Measurements from ENCODE around the gene KATNIP. TPM values are rescaled to one million over a fixed set of nuclear protein-coding genes. Genes with fewer than 3 reads are reported as not detected.

Gene KATNIP
- total and polyA plus RNA-seq, 9 of the 15 experiments (the other 6 are each of a cell fraction or from before 2014, with no cell fraction given): 1.7 to 13.2 (median 8.0) TPM

GRCh38 chr16:27534256-27534655, 15.7 kb upstream of the KATNIP start:
- ATAC-seq (no peak), FAIRE-seq (no peak), DNase-seq (ENCODE audit: extremely low read depth in 1 of 4, low spot score in 3 of 4) (no peak)
- Histone ChIP-seq H3K27ac (ENCODE audit: extremely low read depth, low read depth, low read length) (no peak overlapping the region), H3K27me3 (ENCODE audit: control insufficient read depth in 2 of 2, insufficient read depth in 2 of 2, low read length in 2 of 2) (no peaks in the 10 kb centered on the region; a peak in 1 of 5 replicates), H3K4me3 (no peak overlapping the region), H4K20me1 (replicated peaks; ENCODE audit: control insufficient read depth, insufficient read depth, low read length) (0 out of 2 replicates have a peak, but pooled peaks cover 2% of the 10 kb centered on the region), H3K9ac (ENCODE audit: insufficient read depth in 1 of 2, low read depth in 2 of 2, low read length in 2 of 2) (no peak overlapping the region), H3K4me1 (replicated peaks in 1 of 2; ENCODE audit: control insufficient read depth in 2 of 2, insufficient read depth in 2 of 2, low read length in 2 of 2) (peaks cover 4 to 9% of the 10 kb centered on the region in 2 experiments; a peak in 3 of 5 replicates), H3K9me3 (replicated peaks; ENCODE audit: control insufficient read depth, insufficient read depth, low read depth, low read length) (no peaks in the 10 kb centered on the region), H3K4me2 (ENCODE audit: insufficient read depth, low read length) (no peak overlapping the region), H3K9me1 (ENCODE audit: control insufficient read depth, insufficient read depth, low read length) (no peaks in the 10 kb centered on the region), H3K36me3 (ENCODE audit: control insufficient read depth, insufficient read depth, low read length) (peaks cover 82% of the 10 kb centered on the region), H3K79me2 (ENCODE audit: control insufficient read depth, insufficient read depth, low read length) (no peaks in the 10 kb centered on the region), H2AFZ (ENCODE audit: low read depth, low read length) (no peak overlapping the region)
- WGBS (ENCODE audit: insufficient coverage, low coverage, missing lambda C conversion rate): 89% methylated on average over 4 of the region's 4 CpGs
- in situ Hi-C loops (cut with MboI): no loop called here
- ChIA-PET POLR2A (interaction anchor here (0.6 kb wide), 1 partner anchor 17 kb away, joined by 3 read pairs; no protein-coding TSS in a partner anchor), CTCF (ENCODE audit: low intra/inter-chr PET ratio) (no interaction called here)
- BruUV-seq (replicated peaks): no TSS peak
- intact Hi-C loops (cut with micrococcal nuclease): no loop called here
- no peak for TF ChIP-seq BRCA1 (IDR thresholded peaks at IDR 0.05)
- no peak for TF ChIP-seq BRCA1 (CRISPR knock-in tag; IDR thresholded peaks at IDR 0.05)
- no peak for TF ChIP-seq MED1 (CRISPR knock-in tag; IDR thresholded peaks at IDR 0.05; ENCODE audit: borderline replicate concordance)
- no peak for TF ChIP-seq CUX1 (CRISPR knock-in tag; IDR thresholded peaks at IDR 0.05)
- TF ChIP-seq, protein P1, sequence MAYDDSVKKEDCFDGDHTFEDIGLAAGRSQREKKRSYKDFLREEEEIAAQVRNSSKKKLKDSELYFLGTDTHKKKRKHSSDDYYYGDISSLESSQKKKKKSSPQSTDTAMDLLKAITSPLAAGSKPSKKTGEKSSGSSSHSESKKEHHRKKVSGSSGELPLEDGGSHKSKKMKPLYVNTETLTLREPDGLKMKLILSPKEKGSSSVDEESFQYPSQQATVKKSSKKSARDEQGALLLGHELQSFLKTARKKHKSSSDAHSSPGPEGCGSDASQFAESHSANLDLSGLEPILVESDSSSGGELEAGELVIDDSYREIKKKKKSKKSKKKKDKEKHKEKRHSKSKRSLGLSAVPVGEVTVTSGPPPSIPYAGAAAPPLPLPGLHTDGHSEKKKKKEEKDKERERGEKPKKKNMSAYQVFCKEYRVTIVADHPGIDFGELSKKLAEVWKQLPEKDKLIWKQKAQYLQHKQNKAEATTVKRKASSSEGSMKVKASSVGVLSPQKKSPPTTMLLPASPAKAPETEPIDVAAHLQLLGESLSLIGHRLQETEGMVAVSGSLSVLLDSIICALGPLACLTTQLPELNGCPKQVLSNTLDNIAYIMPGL (CRISPR knock-in tag; IDR thresholded peaks at IDR 0.05): no peak
- no peak for TF ChIP-seq ELF1 (tag; IDR thresholded peaks at IDR 0.05)

All from K562 (cell line).